NCI-H1092 (cell line): ENCODE results near the gene FAM210B.
"Not testable (repeated sequence)": the region's sequence is repeated elsewhere in the genome, so short reads cannot be mapped to it uniquely, and the experiment has no call there.

Source experiments
- DNase-seq: peaks from one replicate; lab custom pipeline; 2025; lab: John Stamatoyannopoulos, UW

FAM210B gene

DNA sequence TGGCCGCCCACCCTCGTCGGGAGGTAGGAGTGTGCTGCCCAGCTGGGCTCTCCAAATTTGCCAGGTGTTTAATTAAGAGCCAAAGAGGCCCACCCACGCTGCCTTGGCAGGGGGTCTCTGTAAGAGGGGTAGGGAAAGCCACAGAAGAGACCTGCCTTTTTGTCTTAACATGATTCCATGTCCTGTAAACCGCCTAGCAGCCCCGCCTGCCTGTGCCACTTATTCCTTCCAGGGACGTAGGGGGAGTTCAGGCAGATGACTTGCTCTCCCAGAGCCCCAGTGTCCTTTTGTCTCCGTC is 2.1 kb downstream of the FAM210B start:
- DNase-seq = no peak

DNA sequence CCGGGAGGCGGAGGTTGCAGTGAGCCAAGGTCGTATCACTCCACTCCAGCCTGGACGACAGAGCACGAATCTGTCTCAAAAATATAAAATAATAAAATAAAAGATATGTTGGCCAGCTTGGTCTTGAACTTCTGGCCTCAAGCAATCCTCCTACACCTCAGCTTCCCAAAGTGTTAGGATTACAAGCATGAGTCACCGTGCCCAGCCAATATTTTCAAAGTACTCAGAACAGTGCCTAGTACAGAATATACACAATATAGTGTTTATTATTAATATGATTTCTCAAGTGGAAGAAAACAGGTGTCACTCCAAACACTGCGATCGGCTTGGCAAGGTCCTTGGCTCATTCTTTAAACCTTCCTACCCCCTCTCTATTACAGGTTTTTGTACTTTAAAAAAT is 3.1 kb downstream of the FAM210B start:
- no peak for DNase-seq

DNA sequence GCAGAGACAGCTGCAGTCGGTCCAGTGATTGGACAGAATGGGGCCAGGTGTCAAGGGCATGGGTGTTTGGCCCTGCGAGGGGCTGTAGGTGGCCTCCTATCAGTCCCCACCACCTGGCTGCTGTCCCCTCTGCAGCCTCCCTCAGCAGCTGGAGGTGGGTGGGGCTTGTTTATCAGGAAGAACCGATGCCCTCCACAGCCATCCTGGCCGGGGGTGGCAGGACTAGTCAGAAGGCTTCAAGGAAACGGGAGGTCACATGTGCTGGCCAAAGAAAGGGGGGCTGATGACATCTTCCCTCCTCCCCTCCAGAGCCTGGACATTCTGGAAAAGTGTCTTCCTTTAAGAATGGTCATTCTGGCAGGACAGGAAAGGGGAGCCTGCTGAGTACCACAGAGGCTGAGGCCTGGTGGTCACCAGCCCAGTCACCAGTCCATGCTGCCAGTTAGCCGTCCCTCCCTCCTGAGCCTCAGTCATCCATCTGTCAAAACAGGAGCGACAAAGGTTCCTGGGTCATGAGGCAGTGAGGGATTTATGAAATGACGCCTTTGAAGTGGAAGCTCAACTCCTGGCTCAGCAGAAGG is 4.1 kb downstream of the FAM210B start:
- no peak for DNase-seq

DNA sequence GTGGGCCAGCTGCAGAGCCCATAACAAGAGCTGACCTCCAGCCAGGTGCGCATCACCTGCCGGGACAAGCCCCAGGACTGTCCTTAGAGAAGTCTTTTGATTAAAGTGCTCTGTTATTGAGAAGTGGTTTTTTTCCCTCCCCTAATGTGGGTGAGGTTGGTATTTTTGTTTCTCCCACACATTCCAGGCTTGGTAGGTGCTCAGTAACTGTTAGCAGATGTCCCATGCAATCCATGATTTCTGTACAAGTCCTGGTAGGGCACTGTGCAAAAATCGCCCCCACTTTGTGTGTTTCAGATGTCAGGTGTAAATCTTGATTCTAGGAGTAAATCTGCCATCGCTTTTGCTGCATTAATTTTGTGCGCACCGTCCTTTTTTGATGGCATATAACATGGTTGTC is 4.7 kb downstream of the FAM210B start:
- DNase-seq = no peak

DNA sequence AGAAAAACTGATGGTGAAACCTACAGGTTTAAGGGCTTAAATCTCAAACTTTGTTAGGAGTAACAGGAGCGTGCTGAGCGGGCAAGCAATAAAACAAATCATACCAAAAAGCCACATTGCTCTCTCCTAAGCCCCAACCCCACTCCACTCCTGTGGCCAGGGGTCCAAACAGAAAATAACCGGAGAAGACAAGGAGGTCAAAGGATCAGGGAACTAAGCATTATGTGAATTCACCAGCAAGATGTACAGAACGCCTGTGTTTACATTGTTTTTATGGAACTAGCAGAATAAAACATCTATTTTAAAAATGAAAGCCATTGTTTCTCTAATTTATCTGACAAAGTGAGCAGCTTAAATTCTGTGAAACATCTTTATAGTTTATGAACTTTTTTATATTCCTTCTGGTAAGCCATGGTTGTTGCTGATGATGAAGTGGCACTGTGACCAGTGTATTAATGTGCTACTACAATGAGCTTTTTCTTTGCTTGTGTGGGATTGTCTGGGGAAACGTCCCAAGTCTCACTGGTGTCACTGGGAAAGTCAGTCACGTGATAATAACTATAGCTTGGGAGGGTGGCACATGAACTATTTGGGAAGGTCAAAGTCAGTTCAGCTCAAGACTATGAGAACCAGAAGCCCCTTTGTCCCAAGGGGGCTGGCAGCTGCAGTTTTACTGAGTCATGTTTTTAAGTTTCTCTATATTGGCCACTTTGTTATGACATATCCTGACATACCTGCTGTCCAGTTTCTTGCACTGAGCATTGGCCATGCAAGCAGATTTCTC is 9.8 kb downstream of the FAM210B start:
- DNase-seq = no peak

DNA sequence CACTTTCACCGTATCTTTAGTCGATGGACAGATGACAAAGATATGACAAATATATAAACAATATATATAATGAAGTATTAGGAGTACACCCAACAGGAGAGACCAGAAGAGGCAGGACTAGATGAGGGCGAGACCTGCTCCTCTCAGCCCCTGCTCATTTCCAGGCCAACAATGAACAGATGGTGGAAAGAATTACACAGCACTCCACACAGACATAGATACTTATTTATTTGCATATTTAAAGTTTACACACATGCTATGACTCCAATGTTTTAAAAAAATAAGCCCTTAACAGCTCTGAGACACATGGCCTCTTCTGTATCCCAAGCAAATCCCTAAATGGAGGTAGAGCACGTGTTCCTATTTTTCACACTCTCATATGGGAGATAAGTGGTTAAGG is 10.4 kb downstream of the FAM210B start:
- DNase-seq = no peak

DNA sequence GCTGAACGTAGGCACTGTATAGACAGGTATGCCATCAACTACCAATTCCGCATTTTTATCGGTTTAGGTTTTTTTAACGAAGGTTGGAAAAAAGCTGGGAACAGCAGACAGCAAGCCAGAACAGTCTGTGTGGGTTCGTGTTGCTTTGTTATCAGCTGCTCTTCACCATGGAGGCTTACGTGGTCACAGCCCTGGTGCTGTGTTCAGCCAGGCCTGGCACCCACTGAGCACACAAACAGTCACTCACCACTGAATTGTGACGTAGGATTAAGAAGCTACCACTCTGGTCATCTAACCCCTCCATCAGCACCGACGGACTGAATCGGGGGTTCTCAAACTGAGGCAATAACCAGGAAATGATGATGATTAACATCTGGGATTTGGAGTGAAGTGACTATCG is 13.2 kb downstream of the FAM210B start:
- DNase-seq = no peak

DNA sequence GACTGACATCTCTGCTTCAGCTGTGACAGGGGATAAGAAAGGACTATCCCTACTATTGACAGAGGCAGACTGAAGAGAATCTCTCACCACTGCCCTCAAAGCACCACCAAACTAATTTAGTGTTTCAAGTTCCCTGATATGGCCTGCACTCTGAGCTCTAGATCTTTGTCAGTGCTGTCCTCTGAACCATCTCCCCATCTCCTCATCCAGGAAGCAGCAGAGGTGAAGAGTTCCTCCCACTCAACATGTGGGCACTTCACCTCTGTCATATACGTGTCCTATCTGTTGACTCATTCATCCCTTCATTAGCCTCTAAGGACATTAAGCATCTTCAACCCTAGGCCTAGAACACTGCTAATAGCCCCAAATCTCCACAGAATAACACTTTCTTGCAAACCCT is 14.1 kb downstream of the FAM210B start:
- no peak for DNase-seq

DNA sequence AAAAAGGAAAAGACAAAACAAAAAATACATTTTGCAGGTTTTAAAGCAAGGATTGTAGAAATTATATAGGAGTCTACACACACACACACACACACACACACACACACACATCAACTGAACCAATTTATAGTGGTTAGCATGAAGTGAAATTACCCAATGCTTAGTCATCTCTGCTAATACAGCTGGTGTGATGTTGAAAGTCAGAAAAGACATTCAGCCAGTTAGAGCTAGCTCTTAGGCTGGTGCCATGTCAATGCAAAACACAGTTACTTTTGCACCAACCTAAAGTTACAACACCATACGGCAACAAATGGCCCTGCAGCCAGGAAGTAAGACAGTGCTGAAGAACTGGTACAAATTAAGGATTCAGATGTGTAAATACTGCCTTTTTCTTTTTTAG is 15.2 kb downstream of the FAM210B start:
- DNase-seq = no peak

DNA sequence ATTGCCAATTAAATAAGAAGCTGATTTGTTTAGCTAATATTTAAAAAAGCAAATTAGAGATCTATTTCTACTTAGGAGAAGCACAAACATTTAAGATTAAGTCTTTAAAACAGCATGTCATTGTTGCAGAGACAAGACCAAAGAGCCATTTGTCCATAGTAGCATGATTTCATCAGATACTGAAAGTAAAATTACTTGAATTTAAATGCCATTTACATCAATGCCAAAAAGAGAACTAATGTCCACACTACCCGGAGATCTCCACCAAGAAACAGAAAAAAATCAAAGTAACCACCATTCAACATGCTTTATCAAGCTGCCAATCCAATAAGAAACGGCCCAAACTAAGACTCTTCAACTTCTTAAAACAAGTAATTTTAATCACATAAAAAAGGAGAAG is 17.6 kb downstream of the FAM210B start:
- no peak for DNase-seq

DNA sequence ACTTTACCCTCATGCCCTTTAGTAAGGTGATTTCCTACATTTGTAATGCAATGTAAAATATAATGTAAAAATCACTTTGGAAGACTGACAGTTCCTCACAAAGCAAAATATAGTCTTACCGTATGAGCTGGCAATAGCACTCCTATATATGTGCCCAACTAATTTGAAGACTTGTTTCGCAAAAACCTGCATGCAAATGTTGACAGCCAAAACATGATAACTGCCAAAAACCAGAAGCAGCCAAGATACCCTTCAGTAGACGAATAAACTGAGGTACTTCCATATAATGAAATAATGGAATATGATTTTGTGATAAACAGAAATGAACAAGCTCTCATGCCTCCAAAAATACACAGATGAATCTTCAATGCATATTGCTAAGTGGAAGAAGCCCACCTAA is 19.6 kb downstream of the FAM210B start:
- no peak for DNase-seq

DNA sequence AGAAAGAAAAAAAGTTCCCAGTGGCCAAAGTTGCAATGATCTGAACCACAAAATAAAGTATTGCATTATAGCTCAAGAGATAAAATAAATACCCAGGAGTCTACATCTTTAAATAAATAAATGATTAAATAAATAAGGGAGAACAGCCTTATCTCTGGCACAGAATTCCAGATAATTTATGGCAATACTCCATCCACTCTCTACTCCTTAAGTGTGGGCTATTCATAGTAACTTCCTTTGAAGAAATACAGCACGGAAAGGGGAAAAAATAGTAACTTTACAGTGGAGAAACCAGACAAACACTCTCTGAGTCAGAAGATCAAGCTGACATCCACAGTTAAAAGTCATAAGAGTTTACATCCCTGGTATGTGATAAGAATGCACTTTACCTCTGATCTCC is 21.6 kb downstream of the FAM210B start:
- no peak for DNase-seq

DNA sequence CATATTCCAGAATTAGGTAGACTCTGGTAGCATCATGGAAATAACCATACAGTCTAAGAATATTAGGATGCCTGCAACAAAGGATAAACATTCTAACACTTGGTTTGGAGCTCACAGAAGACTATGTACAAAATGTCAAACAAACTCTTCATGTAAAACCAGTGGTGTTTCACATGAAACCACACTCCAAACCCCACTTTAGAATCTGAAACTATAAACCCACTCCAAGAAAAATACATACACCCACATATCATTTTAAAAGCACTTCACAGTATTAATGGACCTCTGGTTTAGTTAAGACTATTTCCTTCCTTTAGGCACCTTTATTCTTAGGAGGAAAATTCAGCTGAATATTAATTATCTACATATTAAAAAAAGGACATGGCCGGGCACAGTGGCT is 22.7 kb downstream of the FAM210B start:
- no peak for DNase-seq

DNA sequence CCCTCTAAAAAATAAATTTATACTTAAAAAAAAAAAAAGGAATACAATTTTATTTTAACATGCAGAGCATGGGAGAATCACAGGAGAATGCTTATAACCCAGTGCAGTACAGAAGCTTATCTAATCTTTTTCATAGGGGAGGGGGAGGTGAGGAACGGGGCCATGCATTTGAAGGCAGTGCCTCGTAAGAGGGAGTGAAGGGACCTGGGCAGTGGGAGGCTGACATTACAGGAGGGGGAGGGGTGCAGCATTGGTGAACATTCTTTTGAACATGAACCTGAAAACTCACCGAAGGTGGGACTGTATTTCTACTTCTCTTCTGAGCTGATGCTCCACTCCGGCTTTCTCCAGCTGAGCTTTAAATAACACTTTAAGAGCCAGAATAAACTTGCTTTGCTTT is 23.9 kb downstream of the FAM210B start:
- no peak for DNase-seq

DNA sequence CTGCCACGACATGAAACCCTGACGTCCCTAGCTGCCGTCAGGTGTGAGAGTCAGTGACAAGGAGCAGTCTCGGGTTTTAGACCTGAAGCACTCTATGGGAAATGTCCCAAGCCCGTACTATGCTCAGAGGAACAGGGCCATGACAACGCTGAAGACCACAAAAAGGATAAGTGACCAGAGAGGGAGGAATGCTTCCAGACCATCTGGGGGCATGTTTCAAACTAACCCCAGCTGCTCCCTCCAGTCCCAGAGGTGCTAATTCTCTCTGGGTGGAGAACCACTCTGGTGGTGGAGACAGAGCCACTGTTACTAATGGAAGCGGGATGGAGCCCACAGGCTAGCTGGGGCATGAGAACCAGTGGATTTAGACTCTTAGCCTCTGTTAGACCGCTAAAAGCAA is 24.6 kb downstream of the FAM210B start:
- no peak for DNase-seq

DNA sequence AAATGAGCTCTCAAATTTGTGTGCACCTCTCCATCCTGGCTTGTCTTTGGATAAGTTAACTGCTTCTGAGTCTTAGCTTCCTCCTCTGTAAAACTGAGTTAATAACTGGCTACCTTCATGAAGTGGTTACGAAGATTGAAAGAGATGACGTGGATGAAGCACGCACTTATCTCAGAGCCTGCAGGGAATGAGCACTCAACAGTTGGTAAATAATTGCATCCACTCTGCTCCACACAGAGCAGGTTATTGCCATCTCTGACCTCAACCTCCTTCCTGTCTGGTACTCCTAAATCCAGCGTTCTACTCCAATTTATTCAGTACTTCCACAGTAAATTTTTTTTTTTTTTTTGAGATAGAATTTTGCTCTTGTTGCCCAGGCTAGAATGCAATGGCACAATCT is 26.4 kb downstream of the FAM210B start:
- no peak for DNase-seq

DNA sequence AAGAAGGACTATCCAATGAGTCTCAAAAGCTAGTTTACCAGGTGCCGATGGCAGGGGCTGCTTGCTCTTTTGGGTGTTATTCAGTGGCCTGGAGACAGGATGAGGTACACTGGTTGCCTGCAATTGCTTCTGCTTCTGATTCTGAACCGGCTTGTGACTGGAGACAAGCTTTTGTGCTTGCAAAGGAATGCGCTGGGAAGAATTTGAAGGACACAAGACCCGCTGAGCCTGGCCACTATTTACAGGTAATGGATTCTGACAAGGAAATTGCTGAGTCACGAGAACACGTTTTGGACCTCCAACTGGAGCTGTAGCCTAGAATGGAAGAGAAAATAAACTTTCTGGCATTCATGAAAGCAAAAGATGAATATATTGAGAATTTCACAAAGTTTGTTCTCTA is 27.4 kb downstream of the FAM210B start:
- DNase-seq = no peak

DNA sequence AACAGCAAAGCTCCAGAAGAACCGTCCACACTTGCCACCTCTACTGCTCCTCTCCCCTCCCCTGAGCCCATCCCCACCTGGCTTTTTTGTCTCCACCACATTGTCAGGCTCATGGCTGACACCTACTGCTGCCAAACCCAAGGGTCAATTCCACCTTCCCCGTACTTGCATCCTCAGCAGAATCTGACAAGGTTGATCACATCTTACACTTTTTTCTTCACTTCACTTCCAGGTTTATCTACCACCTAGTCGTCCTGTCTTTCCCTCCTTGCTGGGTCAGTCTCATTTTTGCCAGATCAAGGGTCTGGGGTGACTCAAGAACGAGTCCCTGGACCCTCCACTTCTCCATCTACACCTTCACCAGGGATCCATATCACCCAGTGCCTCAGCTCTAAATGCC is 30.1 kb downstream of the FAM210B start:
- DNase-seq = no peak

DNA sequence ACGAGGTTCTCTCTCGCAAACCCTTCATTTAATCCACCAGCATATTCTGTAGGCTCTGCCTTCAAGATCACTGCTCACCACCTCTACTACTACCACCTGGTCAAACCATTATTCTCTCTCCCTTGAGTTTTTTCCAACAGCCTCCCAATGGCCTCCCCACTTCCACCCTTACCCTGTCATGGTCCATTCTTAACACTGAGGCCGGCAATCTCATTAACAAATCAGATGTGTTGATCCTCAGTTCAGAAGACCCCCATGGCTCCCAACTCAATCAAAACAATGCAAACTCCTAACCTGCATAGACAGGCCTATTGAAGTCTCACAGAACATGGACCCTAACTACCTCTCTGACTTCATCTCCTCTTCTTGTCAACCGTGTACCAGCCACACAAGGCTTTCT is 31.0 kb downstream of the FAM210B start:
- DNase-seq = no peak

DNA sequence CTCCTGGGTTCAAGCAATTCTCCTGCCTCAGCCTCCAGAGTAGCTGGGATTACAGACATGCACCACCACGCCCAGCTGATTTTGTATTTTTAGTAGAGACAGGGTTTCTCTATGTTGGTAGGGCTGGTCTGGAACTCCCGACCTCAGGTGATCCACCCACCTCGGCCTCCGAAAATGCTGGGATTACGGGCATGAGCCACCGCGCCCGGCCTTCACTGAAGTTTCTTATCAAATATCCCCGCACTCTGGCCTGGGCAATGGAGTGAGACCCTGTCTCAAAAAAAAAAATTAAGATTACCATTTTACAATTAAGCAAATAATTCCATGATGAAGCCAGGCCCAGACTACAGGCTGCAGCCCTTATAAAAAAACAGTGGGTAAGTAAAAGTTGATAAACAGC is 31.6 kb downstream of the FAM210B start:
- DNase-seq = not testable (repeated sequence)

DNA sequence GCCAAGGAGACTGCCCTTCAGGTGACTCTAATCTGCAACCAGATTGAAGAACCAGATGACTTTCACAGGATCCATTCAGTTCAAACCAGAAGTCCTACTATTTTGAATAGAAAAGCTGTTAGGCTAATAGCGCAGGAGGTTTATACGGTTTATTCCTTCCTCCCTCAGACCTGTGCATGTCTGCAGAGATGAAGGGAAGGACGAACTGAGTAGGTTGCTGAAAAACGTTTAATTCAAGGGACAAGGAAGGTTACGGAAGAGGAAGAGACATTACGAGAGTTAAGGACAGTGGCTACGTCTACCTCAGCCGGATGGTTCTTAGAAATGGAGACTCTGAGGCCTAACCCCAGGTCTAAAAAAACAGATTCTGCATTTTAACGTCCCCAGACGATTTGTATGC is 32.3 kb downstream of the FAM210B start:
- no peak for DNase-seq

DNA sequence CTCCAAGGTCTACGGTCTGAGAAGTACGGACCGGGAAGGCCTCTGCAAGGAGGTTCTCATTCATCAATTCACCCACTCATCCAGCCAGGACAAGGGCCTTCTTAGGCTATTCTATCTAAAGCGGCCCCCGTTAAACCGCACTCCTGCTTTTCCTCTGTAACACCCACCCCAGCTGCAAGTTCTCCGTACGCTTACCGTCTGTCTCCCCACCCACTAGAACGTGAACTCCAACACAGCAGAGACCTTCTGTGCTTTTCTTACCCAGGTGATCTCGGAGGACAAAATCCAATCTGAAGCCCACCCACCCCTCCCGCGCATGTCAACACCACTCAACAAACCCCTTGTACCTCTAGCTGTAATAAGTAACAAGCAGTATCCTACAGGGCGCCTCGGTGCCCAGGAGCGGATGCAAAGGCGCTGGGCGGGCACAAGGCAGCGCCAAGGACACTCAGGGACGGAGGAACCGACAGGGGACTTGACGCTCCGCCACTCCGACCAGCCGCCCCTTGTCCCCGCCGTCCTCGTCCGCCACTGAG is 32.9 kb downstream of the FAM210B start:
- DNase-seq = no peak

DNA sequence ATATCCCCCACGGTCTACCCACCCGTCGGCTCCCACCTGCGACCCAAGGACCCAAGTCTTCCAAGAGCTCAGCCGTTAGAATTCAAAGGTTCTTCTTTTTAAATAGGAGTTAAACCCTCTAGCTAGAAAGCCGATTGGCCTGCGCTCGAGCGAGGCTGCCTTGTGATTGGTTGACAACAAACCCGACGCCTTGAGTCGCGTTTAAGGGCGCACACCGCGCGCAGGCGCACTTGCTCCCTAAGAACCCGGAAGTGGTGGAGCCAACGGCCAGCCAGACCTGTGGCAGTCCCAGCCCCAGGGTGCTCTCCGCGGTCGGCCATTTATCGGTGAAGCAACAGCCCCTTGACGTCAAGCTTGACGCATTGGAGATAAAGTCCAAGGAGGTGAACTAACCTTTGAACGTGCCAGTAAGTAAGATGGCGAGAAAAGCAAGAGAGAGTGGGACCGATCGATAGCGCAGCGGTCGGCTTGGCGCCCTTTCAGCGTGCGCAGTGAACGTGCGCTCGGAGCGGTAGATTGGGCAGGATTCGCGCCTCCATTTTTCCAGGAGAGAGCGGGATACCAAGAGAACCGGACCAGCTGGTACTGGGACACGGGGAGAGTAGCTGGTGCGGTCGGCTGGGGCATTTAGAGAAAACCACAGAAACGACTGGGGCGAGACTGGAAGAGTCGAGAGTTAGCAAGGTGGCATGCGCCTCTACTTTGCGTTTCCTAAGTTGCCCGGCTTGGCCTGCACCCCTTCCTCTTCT is 33.5 kb downstream of the FAM210B start, which contains the start of the genes AURKA and CSTF1:
AURKA (minus strand) TSS at position 84 of the 749 bp plus-strand sequence. CDS start 4,018 bp downstream, outside the sequence.
CSTF1 (plus strand) TSS at position 514 of the 749 bp plus-strand sequence. CDS start 2,908 bp downstream, outside the sequence.
- peak; percentile 97 for DNase-seq
